Neural progenitor cell (in vitro differentiated cells): ENCODE data around the gene GRK6.

Source experiments
- EZH2 ChIP-seq: fragments of 200-600 bp; sonication (generic); IDR thresholded peaks from 2 replicates; pipeline ENCODE4 v1.6.1; 2017; ENCODE audit warnings: antibody characterized with exemption, mild to moderate bottlenecking, moderate library complexity
- TF ChIP-seq, protein P1 (sequence below): fragments of 200-600 bp; sonication (generic); IDR thresholded peaks from 2 replicates; pipeline ENCODE4 v1.5.1; 2017; ENCODE audit warnings: antibody characterized with exemption, mild to moderate bottlenecking

GRCh38 chr5:177452688-177453638 lies 26.5 kb downstream of the GRK6 start:
- TF ChIP-seq, protein P1, sequence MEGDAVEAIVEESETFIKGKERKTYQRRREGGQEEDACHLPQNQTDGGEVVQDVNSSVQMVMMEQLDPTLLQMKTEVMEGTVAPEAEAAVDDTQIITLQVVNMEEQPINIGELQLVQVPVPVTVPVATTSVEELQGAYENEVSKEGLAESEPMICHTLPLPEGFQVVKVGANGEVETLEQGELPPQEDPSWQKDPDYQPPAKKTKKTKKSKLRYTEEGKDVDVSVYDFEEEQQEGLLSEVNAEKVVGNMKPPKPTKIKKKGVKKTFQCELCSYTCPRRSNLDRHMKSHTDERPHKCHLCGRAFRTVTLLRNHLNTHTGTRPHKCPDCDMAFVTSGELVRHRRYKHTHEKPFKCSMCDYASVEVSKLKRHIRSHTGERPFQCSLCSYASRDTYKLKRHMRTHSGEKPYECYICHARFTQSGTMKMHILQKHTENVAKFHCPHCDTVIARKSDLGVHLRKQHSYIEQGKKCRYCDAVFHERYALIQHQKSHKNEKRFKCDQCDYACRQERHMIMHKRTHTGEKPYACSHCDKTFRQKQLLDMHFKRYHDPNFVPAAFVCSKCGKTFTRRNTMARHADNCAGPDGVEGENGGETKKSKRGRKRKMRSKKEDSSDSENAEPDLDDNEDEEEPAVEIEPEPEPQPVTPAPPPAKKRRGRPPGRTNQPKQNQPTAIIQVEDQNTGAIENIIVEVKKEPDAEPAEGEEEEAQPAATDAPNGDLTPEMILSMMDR = no peak
- TF ChIP-seq EZH2 = no peak
